Heart left ventricle (tissue), 16 donors: ENCODE results near the gene NFE2L1. TPM values are rescaled to one million over a fixed set of nuclear protein-coding genes. Genes with fewer than 3 reads are reported as not detected.

Experiments
- ATAC-seq, 4 donors: fragments of 200-7000 bp; cut with Tn5 transposase; one replicate each; pipeline ENCODE4 v1.9.1; 2020 to 2022; ENCODE audit warnings: moderate library complexity in 4 of 4, mild to moderate bottlenecking in 3 of 4, moderate number of reproducible peaks in 1 of 4
- DNase-seq, 5 donors: peaks; one replicate each; pipeline ENCODE4 v3.0.0-alpha.2; 2020
- H3K27ac ChIP-seq, 12 donors: fragments of 200-600 bp; sonication (generic) in 4 of 12; one replicate each; pipeline versions ENCODE4 v1.5.0 to v1.8.0; 2016 to 2022; ENCODE audit warnings: mild to moderate bottlenecking in 2 of 12
- H3K27me3 ChIP-seq, 9 donors: fragments of 200-600 bp; sonication (generic) in 2 of 9; one replicate each; pipeline versions ENCODE4 v1.5.1 to v1.8.0; 2016 to 2022; ENCODE audit warnings: mild to moderate bottlenecking in 3 of 9
- H3K36me3 ChIP-seq, 9 donors: fragments of 200-600 bp; sonication (generic) in 2 of 9; one replicate each; pipeline versions ENCODE4 v1.5.0 to v1.8.0; 2018 to 2022; ENCODE audit warnings: mild to moderate bottlenecking in 2 of 9
- H3K4me1 ChIP-seq, 12 donors: fragments of 200-600 bp; sonication (generic) in 4 of 12; one replicate each; pipeline versions ENCODE4 v1.5.0 to v1.8.0; 2016 to 2022; ENCODE audit warnings: mild to moderate bottlenecking in 3 of 12
- H3K4me3 ChIP-seq, 12 donors: fragments of 200-600 bp; sonication (generic) in 4 of 12; one replicate each; pipeline versions ENCODE4 v1.5.0 to v1.8.0; 2017 to 2022; ENCODE audit warnings: mild to moderate bottlenecking in 9 of 12, moderate library complexity in 4 of 12
- H3K9me3 ChIP-seq, 12 donors: fragments of 200-600 bp; sonication (generic) in 4 of 12; one replicate each; pipeline versions ENCODE4 v1.5.0 to v1.8.0; 2016 to 2022; ENCODE audit warnings: mild to moderate bottlenecking in 1 of 12
- CTCF ChIP-seq, 12 donors: fragments of 200-600 bp; sonication (generic) in 4 of 12; IDR thresholded peaks; one replicate each; pipeline versions ENCODE4 v1.5.0 to v1.8.0; 2018 to 2022; ENCODE audit warnings: antibody characterized with exemption in 12 of 12, mild to moderate bottlenecking in 5 of 12
- POLR2A ChIP-seq, 2 donors: fragments of 450-650 bp; IDR thresholded peaks; one replicate each; pipeline ENCODE4 v1.6.1; 2017; ENCODE audit warnings: antibody characterized with exemption in 2 of 2, mild to moderate bottlenecking in 2 of 2, moderate library complexity in 2 of 2
- whole genome bisulfite sequencing, 4 donors: extraction: QIAGEN DNeasy Blood & Tissue Kit in 2 of 4; methylation state at CpG; one replicate each; pipeline versions ENCODE4 v1.1.5 to v1.1.7; 2013 to 2018; 5-methylcytosine and 5-hydroxymethylcytosine counted together
- intact Hi-C, 10 donors: fragments of 100-400 bp; cut with DNase I; formaldehyde crosslinking; loops; one replicate each; pipeline versions ENCODE4 v1.11.1 to v1.14.2; 2022
- polyA plus RNA-seq, 2 donors: library from polyadenylated mRNA; stranded (reverse); fragments of 200-250 nt; gene quantifications; one replicate each; pipeline ENCODE4 v1.2.3, GENCODE V29; 2013
- total RNA-seq, 9 donors: library from RNA; depleted of rRNA in 2 of 9; stranded (reverse); fragments of >200 nt in 2 of 9; fragmentation: NEBNext Ultra II Directional in 3 of 9; extraction: Animal tissue kit (Norgen Biotek cat#: 25700) in 3 of 9; gene quantifications; one replicate each; pipeline versions ENCODE4 v1.1.0 to v1.2.4, GENCODE V29; 2016 to 2023
- donor health status: ischemic (EF 13 %, LVEDD 7.1; RV severe dilation, severe dysfunction).
- donor health status: healthy with polysubstance abuse.
- donor health status: DM: no; HTN: yes; CAD: no.
- donor health status: DM: no; HTN: no; CAD: no.
- donor health status: ischemic (EF 25% LVEDD 6.9; RV normal size, moderate dysfunction).
- donor health status: ischemic (EF 25% LVEDD 5.7; RV mildly dilated, moderate dysfunction).
- donor health status: healthy.
- donor health status: DM: yes; HTN: yes; CAD: no.
- donor health status: ischemic (EF 35%, LVEDD 5.7; RV mildly dilated, moderate dysfunction).
- donor health status: nonischemic (EF 11% LVEDD 7.7; RV severe dilation, severe dysfunction).
- donor health status: DM: yes; HTN: yes; CAD: no.
- donor health status: PGD.
- donor health status: ischemic (EF 29% LVEDD 5.4; RV normal size, mild dysfunction).
- donor health status: nonischemic (EF 23%, LVEDD 6.1; RV moderate dilation, normal function).

The NFE2L1 gene
- total and polyA plus RNA-seq, 11 donors, result 254 to 1,055 (median 553) TPM

- ATAC-seq (no peak), DNase-seq (no peak)
- H3K4me3 ChIP-seq, result no peak overlapping the region
- no peak overlapping the region for H3K27ac ChIP-seq
- WGBS, 4 donors, result 81 to 87% (median 84%) methylated on average over 5 of the region's 5 CpGs
- TF ChIP-seq CTCF (IDR thresholded peaks at IDR 0.05), result no peak
- TF ChIP-seq POLR2A (IDR thresholded peaks at IDR 0.05), result no peak
- H3K9me3 ChIP-seq, result no peaks in the 10 kb centered on the region
- H3K36me3 ChIP-seq, result peaks cover 0 to 2% (median 0%) of the 10 kb centered on the region in 9 donors
- peaks cover 0 to 15% (median 9%) of the 10 kb centered on the region in 12 donors for H3K4me1 ChIP-seq
- intact Hi-C loops, result loop anchor here in 1 of 10 donors (5.0 kb wide), 1 partner anchor 50 kb away; no protein-coding TSS in a partner anchor
- H3K27me3 ChIP-seq, result no peaks in the 10 kb centered on the region
These were observed 33.7 kb downstream of the NFE2L1 start for GRCh38 chr17:48081858-48082257.

- Histone ChIP-seq H3K4me1 (peaks cover 0 to 15% (median 9%) of the 10 kb centered on the region in 12 donors), H3K4me3 (no peak overlapping the region), H3K27ac (no peak overlapping the region), H3K36me3 (no peaks in the 10 kb centered on the region), H3K27me3 (no peaks in the 10 kb centered on the region), H3K9me3 (no peaks in the 10 kb centered on the region)
- no peak for TF ChIP-seq CTCF (IDR thresholded peaks at IDR 0.05)
- TF ChIP-seq POLR2A (IDR thresholded peaks at IDR 0.05), result no peak
- no peak for DNase-seq
- intact Hi-C loops, result loop anchor here in 1 of 10 donors (5.0 kb wide), 1 partner anchor 47 kb away; no protein-coding TSS in a partner anchor
- WGBS, 4 donors, result 47 to 52% (median 50%) methylated on average over 2 of the region's 2 CpGs
- ATAC-seq, result no peak
These were observed 36.8 kb downstream of the NFE2L1 start for GRCh38 chr17:48084932-48085331.

- intact Hi-C loops, result no loop called here
- no peak overlapping the region for H3K4me3 ChIP-seq
- H3K4me1 ChIP-seq, result peaks cover 0 to 8% (median 0%) of the 10 kb centered on the region in 12 donors
- no peak for DNase-seq
- TF ChIP-seq POLR2A (IDR thresholded peaks at IDR 0.05) (no peak), CTCF (IDR thresholded peaks at IDR 0.05) (no peak)
- 88 to 90% (median 89%) methylated on average over 11 of the region's 11 CpGs for WGBS, 4 donors
- H3K36me3 ChIP-seq, result peaks cover 0 to 25% (median 5%) of the 10 kb centered on the region in 9 donors
- H3K27me3 ChIP-seq, result no peaks in the 10 kb centered on the region
- no peak overlapping the region for H3K27ac ChIP-seq
- ATAC-seq, result no peak
- no peaks in the 10 kb centered on the region for H3K9me3 ChIP-seq
These were observed 45.3 kb downstream of the NFE2L1 start for GRCh38 chr17:48093341-48094045.

- TF ChIP-seq POLR2A (IDR thresholded peaks at IDR 0.05) (no peak), CTCF (IDR thresholded peaks at IDR 0.05) (no peak)
- Histone ChIP-seq H3K4me3 (no peak overlapping the region), H3K4me1 (peaks cover 0 to 18% (median 9%) of the 10 kb centered on the region in 12 donors), H3K27me3 (no peaks in the 10 kb centered on the region), H3K27ac (no peak overlapping the region), H3K9me3 (no peaks in the 10 kb centered on the region), H3K36me3 (peaks cover 0 to 25% (median 5%) of the 10 kb centered on the region in 9 donors)
- 92 to 96% (median 94%) methylated on average over 4 of the region's 4 CpGs for WGBS, 4 donors
- intact Hi-C loops, result no loop called here
- ATAC-seq (no peak), DNase-seq (no peak)
These were observed 47.5 kb downstream of the NFE2L1 start for GRCh38 chr17:48095611-48096010.
